Measurements from ENCODE around the gene CDH23.

DNA sequence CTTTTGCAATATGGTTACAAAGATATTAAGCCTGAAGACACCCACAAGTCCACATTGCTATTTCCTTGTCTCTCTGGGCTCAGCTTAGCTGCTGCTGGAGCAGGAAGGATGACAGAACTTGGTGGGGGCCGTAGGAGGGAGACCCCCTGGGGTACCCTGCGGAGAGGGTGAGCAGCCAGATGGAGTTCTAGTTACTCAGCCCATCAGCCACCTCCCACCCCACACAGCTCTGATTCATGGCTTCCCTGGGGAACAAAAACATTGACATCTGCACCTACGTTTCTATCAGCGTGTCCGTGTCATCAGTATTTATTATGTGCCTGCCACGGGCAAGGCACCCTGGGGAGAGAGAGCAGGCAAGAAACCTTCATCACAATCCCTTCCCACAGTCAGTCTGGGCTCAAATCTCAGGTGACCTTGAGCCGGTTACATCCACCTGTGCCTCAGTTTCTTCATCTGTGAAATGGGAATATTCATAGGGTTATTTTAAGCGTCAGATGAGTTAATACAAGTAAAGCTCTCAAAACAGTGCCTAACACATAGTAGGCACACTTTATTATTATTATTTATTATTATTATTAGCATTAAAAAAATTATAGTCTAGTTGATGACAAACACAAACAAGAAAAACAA is 191.3 kb downstream of the CDH23 start:
- TF ChIP-seq, protein P1, sequence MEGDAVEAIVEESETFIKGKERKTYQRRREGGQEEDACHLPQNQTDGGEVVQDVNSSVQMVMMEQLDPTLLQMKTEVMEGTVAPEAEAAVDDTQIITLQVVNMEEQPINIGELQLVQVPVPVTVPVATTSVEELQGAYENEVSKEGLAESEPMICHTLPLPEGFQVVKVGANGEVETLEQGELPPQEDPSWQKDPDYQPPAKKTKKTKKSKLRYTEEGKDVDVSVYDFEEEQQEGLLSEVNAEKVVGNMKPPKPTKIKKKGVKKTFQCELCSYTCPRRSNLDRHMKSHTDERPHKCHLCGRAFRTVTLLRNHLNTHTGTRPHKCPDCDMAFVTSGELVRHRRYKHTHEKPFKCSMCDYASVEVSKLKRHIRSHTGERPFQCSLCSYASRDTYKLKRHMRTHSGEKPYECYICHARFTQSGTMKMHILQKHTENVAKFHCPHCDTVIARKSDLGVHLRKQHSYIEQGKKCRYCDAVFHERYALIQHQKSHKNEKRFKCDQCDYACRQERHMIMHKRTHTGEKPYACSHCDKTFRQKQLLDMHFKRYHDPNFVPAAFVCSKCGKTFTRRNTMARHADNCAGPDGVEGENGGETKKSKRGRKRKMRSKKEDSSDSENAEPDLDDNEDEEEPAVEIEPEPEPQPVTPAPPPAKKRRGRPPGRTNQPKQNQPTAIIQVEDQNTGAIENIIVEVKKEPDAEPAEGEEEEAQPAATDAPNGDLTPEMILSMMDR (conservative IDR thresholded peaks at IDR 0.05): no peak
- TF ChIP-seq EZH2 (IDR thresholded peaks at IDR 0.05; ENCODE audit: low read depth): no peak
